Fibroblast of lung (primary cell): ENCODE measurements around the gene TMEM52. TPM values are rescaled to one million over a fixed set of nuclear protein-coding genes. Genes with fewer than 3 reads are reported as not detected.

Experiments used
- DNase-seq, 2 donors: peaks; one replicate each; pipeline versions ENCODE4 v3.0.0 to v3.0.0-alpha.2; 2010; ENCODE audit warnings: low read depth in 2 of 2
- H2AFZ ChIP-seq: 2 replicates; pipeline ENCODE4 v1.5.1; 2012; ENCODE audit warnings: low read length, control low read depth, inconsistent platforms
- H3K27ac ChIP-seq: 2 replicates; pipeline ENCODE4 v1.5.1; 2011; ENCODE audit warnings: low read length, control low read depth; ENCODE audit not compliant: insufficient read depth
- H3K27me3 ChIP-seq: 2 replicates; pipeline ENCODE4 v1.5.1; 2011; ENCODE audit warnings: mild to moderate bottlenecking, low read length; ENCODE audit not compliant: control insufficient read depth, insufficient read depth
- H3K36me3 ChIP-seq: 2 replicates; pipeline ENCODE4 v1.5.1; 2011; ENCODE audit warnings: low read length; ENCODE audit not compliant: control insufficient read depth, insufficient read depth
- H3K4me1 ChIP-seq: 2 replicates; pipeline ENCODE4 v1.5.1; 2011; ENCODE audit warnings: low read length; ENCODE audit not compliant: control insufficient read depth, insufficient read depth; ENCODE audit errors: extremely low read depth
- H3K4me2 ChIP-seq: 2 replicates; pipeline ENCODE4 v1.5.1; 2011; ENCODE audit warnings: low read length, control low read depth; ENCODE audit not compliant: insufficient read depth; ENCODE audit errors: extremely low read depth
- H3K4me3 ChIP-seq, 4 experiments: fragments of 200-600 bp in 1 of 4; sonication (generic) in 1 of 4; replicated peaks in 1 of 4; 2 replicates each; pipeline ENCODE4 v1.5.1; 2011 to 2016; ENCODE audit warnings: low read length in 4 of 4, low read depth in 3 of 4, mild to moderate bottlenecking in 3 of 4, control low read depth in 2 of 4, inconsistent platforms in 1 of 4, mixed read lengths in 1 of 4; ENCODE audit not compliant: insufficient read depth in 1 of 4; ENCODE audit errors: control extremely low read depth in 1 of 4
- H3K79me2 ChIP-seq: 2 replicates; pipeline ENCODE4 v1.5.1; 2012; ENCODE audit warnings: mild to moderate bottlenecking, low read length, inconsistent platforms; ENCODE audit not compliant: control insufficient read depth, insufficient read depth
- H3K9ac ChIP-seq: 2 replicates; pipeline ENCODE4 v1.5.1; 2011; ENCODE audit warnings: mild to moderate bottlenecking, low read length, control low read depth; ENCODE audit not compliant: insufficient read depth
- H3K9me3 ChIP-seq: 2 replicates; pipeline ENCODE4 v1.5.1; 2012; ENCODE audit warnings: low read depth, low read length; ENCODE audit not compliant: control insufficient read depth, insufficient read depth
- H4K20me1 ChIP-seq: 2 replicates; pipeline ENCODE4 v1.5.1; 2011; ENCODE audit warnings: low read length; ENCODE audit not compliant: control insufficient read depth, insufficient read depth; ENCODE audit errors: extremely low read depth
- EZH2 ChIP-seq: IDR thresholded peaks from 2 replicates; pipeline ENCODE4 v1.5.1; 2012; ENCODE audit warnings: low read length, control low read depth, mild to moderate bottlenecking; ENCODE audit errors: missing control alignments
- polyA plus RNA-seq, 2 donors: library from polyadenylated mRNA; depleted of rRNA in 1 of 2; stranded (reverse) in 1 of 2; unstranded in 1 of 2; fragments of >200 nt; gene quantifications; 2 replicates each; pipeline ENCODE4 v1.2.1, GENCODE V29; 2011 to 2012; ENCODE audit warnings: missing spikeins in 1 of 2
- total RNA-seq: library from RNA; depleted of rRNA; stranded (reverse); fragments of >200 nt; gene quantifications from 2 replicates; pipeline ENCODE4 v1.2.1, GENCODE V29; 2014
- TF ChIP-seq, protein P1 (sequence below), 2 donors: IDR thresholded peaks in 1 of 2; conservative IDR thresholded peaks in 1 of 2; 1 replicate in 1 of 2; 2 replicates in 1 of 2; pipeline ENCODE4 v1.5.1; 2011 to 2012; ENCODE audit warnings: low read length in 2 of 2, control low read depth in 1 of 2, inconsistent platforms in 1 of 2, low read depth in 1 of 2, mild to moderate bottlenecking in 1 of 2

The TMEM52 gene
- total and polyA plus RNA-seq, 2 donors (not counting 1 experiment from before 2014, with no cell fraction given): 0.17 to 0.42 TPM

DNA sequence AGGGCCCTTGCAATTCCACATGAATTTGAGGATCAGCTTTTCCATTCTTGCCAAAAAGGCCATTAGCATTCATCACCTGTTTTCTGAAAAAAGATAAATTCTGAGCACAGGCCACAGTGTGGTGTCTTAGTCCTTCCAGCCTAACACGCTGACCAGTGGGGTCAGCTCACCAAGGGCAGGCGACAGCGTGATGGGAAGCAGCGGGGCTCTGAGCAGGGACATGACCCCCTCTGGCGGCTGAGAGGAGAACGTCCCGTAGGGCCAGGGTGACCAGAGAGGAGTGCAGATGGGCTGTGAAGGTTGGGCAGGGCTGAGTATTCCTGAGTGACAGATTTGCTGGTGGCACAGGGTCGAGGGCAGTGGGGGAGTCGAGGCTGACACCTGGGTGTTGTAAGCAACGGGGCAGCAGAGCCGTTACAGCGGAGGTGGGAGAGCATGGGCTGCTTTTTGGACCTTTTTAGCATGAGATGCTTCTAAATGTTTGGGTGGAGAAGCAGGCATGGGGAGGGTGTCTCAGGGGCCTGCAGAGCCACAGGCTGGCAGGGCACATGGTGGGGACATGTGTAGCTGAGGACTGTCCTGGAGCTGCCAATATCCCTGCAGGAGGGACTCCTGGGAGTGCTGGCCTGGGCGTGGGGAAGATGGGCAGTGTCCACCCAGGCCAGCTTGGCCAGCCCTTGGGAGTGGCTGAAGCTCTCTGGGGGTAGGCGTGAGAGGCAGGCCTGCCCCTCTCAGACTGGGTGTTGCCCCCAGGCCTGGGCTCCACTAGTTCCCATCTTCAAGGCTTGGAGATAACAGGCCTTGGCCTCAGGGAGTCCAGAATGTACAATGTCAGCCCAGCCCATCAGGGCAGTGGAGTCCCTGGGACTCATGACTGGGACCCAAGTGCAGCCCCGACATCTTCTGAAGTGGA, 12.6 kb downstream of the TMEM52 start:
- Histone ChIP-seq H3K4me2 (no peak overlapping the region), H3K4me3 (no peak overlapping the region), H4K20me1 (no peaks in the 10 kb centered on the region), H3K27me3 (no peaks in the 10 kb centered on the region), H3K36me3 (no peaks in the 10 kb centered on the region), H2AFZ (no peak overlapping the region), H3K4me1 (peaks cover 2% of the 10 kb centered on the region), H3K79me2 (no peaks in the 10 kb centered on the region), H3K9me3 (no peaks in the 10 kb centered on the region), H3K9ac (no peak overlapping the region), H3K27ac (no peak overlapping the region)
- no peak for TF ChIP-seq EZH2
- TF ChIP-seq, protein P1, sequence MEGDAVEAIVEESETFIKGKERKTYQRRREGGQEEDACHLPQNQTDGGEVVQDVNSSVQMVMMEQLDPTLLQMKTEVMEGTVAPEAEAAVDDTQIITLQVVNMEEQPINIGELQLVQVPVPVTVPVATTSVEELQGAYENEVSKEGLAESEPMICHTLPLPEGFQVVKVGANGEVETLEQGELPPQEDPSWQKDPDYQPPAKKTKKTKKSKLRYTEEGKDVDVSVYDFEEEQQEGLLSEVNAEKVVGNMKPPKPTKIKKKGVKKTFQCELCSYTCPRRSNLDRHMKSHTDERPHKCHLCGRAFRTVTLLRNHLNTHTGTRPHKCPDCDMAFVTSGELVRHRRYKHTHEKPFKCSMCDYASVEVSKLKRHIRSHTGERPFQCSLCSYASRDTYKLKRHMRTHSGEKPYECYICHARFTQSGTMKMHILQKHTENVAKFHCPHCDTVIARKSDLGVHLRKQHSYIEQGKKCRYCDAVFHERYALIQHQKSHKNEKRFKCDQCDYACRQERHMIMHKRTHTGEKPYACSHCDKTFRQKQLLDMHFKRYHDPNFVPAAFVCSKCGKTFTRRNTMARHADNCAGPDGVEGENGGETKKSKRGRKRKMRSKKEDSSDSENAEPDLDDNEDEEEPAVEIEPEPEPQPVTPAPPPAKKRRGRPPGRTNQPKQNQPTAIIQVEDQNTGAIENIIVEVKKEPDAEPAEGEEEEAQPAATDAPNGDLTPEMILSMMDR (conservative IDR thresholded peaks at IDR 0.05 in 1 of 2, IDR thresholded peaks at IDR 0.05 in 1 of 2; ENCODE audit: low read depth in 1 of 2, low read length in 2 of 2): peak; percentile 95 to 96
- peak; percentile 60 to 81 for DNase-seq

DNA sequence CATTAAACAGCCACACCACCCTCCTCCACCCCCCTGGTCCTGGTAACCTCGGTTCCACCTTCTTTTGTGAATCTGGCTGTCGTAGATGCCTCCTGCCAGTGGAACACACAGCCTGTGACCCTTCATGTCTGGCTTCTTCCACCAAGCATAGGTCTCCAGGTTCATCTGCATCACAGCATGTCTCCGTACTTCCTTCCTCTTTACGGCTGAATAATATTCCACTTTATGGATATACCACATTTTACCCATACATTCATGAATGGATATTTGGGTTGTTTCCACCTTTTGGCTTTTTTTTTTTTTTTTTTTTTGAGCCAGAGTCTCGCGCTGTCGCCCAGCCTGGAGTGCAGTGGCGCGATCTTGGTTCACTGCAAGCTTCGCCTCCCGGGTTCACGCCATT, 15.9 kb downstream of the TMEM52 start:
- TF ChIP-seq EZH2: no peak
- TF ChIP-seq, protein P1 (conservative IDR thresholded peaks at IDR 0.05 in 1 of 2, IDR thresholded peaks at IDR 0.05 in 1 of 2; ENCODE audit: low read depth in 1 of 2, low read length in 2 of 2): no peak
- no peaks in the 10 kb centered on the region for H3K9me3 ChIP-seq
- H4K20me1 ChIP-seq: no peaks in the 10 kb centered on the region
- H3K4me1 ChIP-seq: no peaks in the 10 kb centered on the region
- DNase-seq: no peak
- no peaks in the 10 kb centered on the region for H3K79me2 ChIP-seq
- H3K4me3 ChIP-seq: no peak overlapping the region
- H3K27ac ChIP-seq: no peak overlapping the region
- no peaks in the 10 kb centered on the region for H3K36me3 ChIP-seq
- H2AFZ ChIP-seq: no peak overlapping the region
- H3K9ac ChIP-seq: no peak overlapping the region
- no peak overlapping the region for H3K4me2 ChIP-seq
- H3K27me3 ChIP-seq: no peaks in the 10 kb centered on the region

DNA sequence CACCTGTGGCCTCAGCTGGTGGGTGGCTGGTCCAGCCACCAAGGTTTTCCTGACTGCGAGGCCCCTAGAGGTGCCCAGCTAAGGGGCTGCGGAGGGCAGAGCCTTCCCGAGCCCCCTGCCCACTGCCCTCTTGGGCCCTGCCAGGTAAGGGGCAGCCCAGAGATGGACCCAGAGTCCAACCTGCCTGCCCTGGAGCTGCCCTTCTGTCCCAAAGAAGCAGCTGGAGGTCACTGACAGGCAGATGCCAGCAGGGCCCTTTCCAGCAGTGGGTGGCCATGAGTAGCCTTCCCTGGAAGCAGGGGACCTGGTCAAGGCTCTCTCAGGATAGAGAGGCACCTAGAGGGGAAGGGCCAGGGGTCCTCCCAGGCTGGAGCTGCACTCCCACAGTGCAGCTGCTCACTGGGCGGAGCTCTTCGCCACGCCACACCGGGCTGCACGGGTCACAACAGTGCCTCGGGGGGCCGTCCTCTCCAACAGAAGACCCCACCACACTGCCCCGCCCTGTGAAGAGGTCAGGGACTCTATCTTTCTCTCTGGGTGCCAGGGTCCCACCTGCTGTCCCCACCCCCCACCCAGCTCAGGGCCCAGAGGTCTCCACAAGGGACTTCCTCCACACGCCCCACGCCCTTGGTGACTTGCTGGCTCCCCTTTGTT, 17.3 kb downstream of the TMEM52 start:
- TF ChIP-seq, protein P1 (conservative IDR thresholded peaks at IDR 0.05 in 1 of 2, IDR thresholded peaks at IDR 0.05 in 1 of 2; ENCODE audit: low read depth in 1 of 2, low read length in 2 of 2): no peak
- TF ChIP-seq EZH2: no peak

More for the DNA sequence above, 17.3 kb downstream of the TMEM52 start:
- H3K9ac ChIP-seq: no peak overlapping the region
- no peaks in the 10 kb centered on the region for H3K9me3 ChIP-seq
- H3K4me3 ChIP-seq: no peak overlapping the region
- H4K20me1 ChIP-seq: no peaks in the 10 kb centered on the region
- no peak overlapping the region for H2AFZ ChIP-seq
- DNase-seq: no peak
- no peak overlapping the region for H3K27ac ChIP-seq
- no peaks in the 10 kb centered on the region for H3K79me2 ChIP-seq
- no peaks in the 10 kb centered on the region for H3K4me1 ChIP-seq
- no peaks in the 10 kb centered on the region for H3K27me3 ChIP-seq
- H3K4me2 ChIP-seq: no peak overlapping the region
- no peaks in the 10 kb centered on the region for H3K36me3 ChIP-seq
